ENCODE measurements around the gene GLYR1. TPM values are rescaled to one million over a fixed set of nuclear protein-coding genes. Genes with fewer than 3 reads are reported as not detected.

Gene GLYR1
- total and polyA plus RNA-seq, 10 of the 15 experiments (the other 5 are each of a cell fraction or from before 2014, with no cell fraction given): 7.3 to 90.2 (median 57.2) TPM

DNA sequence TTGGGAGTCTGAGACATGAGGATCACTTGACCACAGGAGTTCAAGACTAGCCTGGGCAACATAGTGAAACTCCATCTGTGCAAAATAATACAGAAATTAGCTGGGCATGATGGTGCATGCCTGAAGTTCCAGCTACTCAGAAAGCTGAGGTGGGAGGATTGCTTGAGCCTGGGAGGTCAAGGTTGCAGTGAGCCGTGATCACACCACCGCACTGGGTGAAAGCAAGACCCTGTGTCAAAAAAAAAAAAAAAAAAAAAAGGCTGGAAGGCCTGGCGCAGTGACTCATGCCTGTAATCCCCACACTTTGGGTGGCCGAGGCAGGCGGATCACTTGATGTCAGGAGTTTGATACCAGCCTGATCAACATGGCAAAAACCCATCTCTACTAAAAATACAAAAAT is 8.3 kb upstream of the GLYR1 start:
- Histone ChIP-seq H3K36me3 (ENCODE audit: control insufficient read depth in 2 of 2, insufficient read depth in 2 of 2, low read length in 1 of 2) (peaks cover 16 to 27% of the 10 kb centered on the region in 2 experiments; a peak in 3 of 4 replicates), H3K27me3 (replicated peaks in 1 of 2; ENCODE audit: control insufficient read depth in 2 of 2, insufficient read depth in 2 of 2, low read length in 1 of 2) (no peaks in the 10 kb centered on the region), H3K9ac (ENCODE audit: control insufficient read depth, insufficient read depth, low read length) (no peak overlapping the region), H3K4me2 (ENCODE audit: control insufficient read depth, insufficient read depth) (no peak overlapping the region), H3K4me3 (no peak overlapping the region), H2AFZ (ENCODE audit: control insufficient read depth, low read depth, low read length) (no peak overlapping the region), H3K9me3 (replicated peaks; ENCODE audit: control insufficient read depth, insufficient read depth, low read length) (no peaks in the 10 kb centered on the region), H4K20me1 (ENCODE audit: control insufficient read depth, insufficient read depth) (no peaks in the 10 kb centered on the region), H3K27ac (ENCODE audit: control insufficient read depth, insufficient read depth) (no peak overlapping the region), H3K4me1 (ENCODE audit: control insufficient read depth, insufficient read depth, low read length) (no peaks in the 10 kb centered on the region), H3K79me2 (ENCODE audit: control insufficient read depth, insufficient read depth, low read length) (peaks cover 16% of the 10 kb centered on the region)
- RAD21 ChIA-PET (ENCODE audit: unreplicated experiment): no interaction called here
- TF ChIP-seq SMAD5 (IDR thresholded peaks at IDR 0.05; ENCODE audit: low read depth) (no peak), SRF (IDR thresholded peaks at IDR 0.05; ENCODE audit: low read depth in 2 of 2, low read length in 2 of 2) (no peak), ZSCAN29 (IDR thresholded peaks at IDR 0.05) (no peak), RELA (IDR thresholded peaks at IDR 0.05; ENCODE audit: borderline replicate concordance, partially characterized antibody) (no peak), FOXK2 (IDR thresholded peaks at IDR 0.05) (no peak)
- TF ChIP-seq, protein P1, sequence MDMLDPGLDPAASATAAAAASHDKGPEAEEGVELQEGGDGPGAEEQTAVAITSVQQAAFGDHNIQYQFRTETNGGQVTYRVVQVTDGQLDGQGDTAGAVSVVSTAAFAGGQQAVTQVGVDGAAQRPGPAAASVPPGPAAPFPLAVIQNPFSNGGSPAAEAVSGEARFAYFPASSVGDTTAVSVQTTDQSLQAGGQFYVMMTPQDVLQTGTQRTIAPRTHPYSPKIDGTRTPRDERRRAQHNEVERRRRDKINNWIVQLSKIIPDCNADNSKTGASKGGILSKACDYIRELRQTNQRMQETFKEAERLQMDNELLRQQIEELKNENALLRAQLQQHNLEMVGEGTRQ (IDR thresholded peaks at IDR 0.05; ENCODE audit: borderline replicate concordance, low read depth, low read length): no peak
- TF ChIP-seq, protein P2, sequence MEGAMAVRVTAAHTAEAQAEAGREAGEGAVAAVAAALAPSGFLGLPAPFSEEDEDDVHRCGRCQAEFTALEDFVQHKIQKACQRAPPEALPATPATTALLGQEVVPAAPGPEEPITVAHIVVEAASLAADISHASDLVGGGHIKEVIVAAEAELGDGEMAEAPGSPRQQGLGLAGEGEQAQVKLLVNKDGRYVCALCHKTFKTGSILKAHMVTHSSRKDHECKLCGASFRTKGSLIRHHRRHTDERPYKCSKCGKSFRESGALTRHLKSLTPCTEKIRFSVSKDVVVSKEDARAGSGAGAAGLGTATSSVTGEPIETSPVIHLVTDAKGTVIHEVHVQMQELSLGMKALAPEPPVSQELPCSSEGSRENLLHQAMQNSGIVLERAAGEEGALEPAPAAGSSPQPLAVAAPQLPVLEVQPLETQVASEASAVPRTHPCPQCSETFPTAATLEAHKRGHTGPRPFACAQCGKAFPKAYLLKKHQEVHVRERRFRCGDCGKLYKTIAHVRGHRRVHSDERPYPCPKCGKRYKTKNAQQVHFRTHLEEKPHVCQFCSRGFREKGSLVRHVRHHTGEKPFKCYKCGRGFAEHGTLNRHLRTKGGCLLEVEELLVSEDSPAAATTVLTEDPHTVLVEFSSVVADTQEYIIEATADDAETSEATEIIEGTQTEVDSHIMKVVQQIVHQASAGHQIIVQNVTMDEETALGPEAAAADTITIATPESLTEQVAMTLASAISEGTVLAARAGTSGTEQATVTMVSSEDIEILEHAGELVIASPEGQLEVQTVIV (IDR thresholded peaks at IDR 0.05; ENCODE audit: borderline replicate concordance, partially characterized antibody): no peak
- TF ChIP-seq, protein P3, sequence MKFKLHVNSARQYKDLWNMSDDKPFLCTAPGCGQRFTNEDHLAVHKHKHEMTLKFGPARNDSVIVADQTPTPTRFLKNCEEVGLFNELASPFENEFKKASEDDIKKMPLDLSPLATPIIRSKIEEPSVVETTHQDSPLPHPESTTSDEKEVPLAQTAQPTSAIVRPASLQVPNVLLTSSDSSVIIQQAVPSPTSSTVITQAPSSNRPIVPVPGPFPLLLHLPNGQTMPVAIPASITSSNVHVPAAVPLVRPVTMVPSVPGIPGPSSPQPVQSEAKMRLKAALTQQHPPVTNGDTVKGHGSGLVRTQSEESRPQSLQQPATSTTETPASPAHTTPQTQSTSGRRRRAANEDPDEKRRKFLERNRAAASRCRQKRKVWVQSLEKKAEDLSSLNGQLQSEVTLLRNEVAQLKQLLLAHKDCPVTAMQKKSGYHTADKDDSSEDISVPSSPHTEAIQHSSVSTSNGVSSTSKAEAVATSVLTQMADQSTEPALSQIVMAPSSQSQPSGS (IDR thresholded peaks at IDR 0.05; ENCODE audit: low read length): no peak
- CTCF ChIA-PET: no interaction called here
- ATAC-seq: no peak
- POLR2A ChIA-PET: no interaction called here
- SMC1A ChIA-PET (ENCODE audit: uncharacterized antibody, unreplicated experiment): no interaction called here
- FAIRE-seq: no peak
- in situ Hi-C loops (cut with MboI): no loop called here
- DNase-seq (ENCODE audit: low read depth, low spot score): no peak
- no TSS peak for BruUV-seq (replicated peaks)
- 100% methylated on average over 4 of the region's 5 CpGs for WGBS (ENCODE audit: insufficient coverage, insufficient replicate concordance, low lambda C conversion rate, missing lambda C conversion rate)
- intact Hi-C loops (cut with micrococcal nuclease; ENCODE audit: unreplicated experiment): no loop called here
